ENCODE results near the gene EXD2. TPM values are rescaled to one million over a fixed set of nuclear protein-coding genes. Genes with fewer than 3 reads are reported as not detected.
A peak's percentile ranks its signal among the peaks of the same experiment; 100 is the strongest.

EXD2 gene
- total and polyA plus RNA-seq, 2 of the 13 experiments (the other 11 are each of a cell fraction or from before 2014, with no cell fraction given), result 9.5 to 15.1 TPM

DNA sequence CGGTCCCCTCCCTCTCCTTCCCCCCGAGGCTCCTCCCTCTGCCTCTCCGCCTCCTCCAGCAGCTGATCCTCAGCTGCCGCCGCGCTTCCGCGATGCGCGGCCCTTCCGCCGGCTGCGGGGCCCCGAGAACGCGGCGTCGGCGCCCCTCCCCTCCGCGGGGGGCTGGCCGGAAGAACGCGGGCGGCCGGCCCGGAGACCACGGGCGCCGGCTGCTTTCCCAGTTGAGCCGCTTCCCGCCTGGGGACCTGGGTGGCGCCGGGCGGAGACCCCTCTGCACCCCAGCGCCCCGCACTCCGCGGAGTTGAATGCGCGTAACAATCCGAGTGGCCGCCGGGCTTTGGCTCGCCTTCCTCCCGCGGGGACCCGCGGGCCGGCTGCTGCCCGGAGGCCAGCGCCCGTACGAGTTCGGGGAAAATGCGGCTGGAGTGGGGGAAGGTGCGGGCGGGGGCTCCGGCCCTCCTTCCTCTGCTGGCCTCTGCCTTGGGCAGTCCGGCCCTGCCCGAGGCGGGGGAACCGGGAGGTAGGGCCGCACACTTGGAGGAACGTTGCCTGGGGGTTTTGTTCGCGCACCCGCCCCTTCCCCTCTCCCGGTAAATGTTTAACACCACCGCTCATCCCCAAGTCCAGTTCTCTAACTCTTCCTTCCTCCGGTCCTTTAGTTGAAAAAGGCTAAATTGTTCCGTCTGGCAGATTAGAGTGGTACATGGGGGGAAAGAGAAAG is 38.0 kb upstream of the EXD2 start (continued):
- TF ChIP-seq MAFK (conservative IDR thresholded peaks at IDR 0.05 in 1 of 2, IDR thresholded peaks at IDR 0.05 in 1 of 2; ENCODE audit: low read length in 2 of 2) (no peak), MXD4 (CRISPR knock-in tag; IDR thresholded peaks at IDR 0.05) (0 out of 2 replicates have a peak, but pooled peaks have one; percentile 16), ZNF737 (CRISPR knock-in tag; IDR thresholded peaks at IDR 0.05; ENCODE audit: borderline replicate concordance) (no peak), CBFB (CRISPR knock-in tag; IDR thresholded peaks at IDR 0.05) (peak; percentile 6; the same call in 1 of the 2 replicates), MXI1 (IDR thresholded peaks at IDR 0.05; ENCODE audit: borderline replicate concordance, low read depth, low read length) (peak; percentile 66; the same call in 1 of the 3 replicates), STAG1 (CRISPR knock-in tag; IDR thresholded peaks at IDR 0.05) (no peak), ZNF235 (CRISPR knock-in tag; IDR thresholded peaks at IDR 0.05; ENCODE audit: borderline replicate concordance) (no peak), HDAC2 (CRISPR knock-in tag; IDR thresholded peaks at IDR 0.05) (peak; percentile 36; the same call in 1 of the 2 replicates), HOXA9 (CRISPR knock-in tag; IDR thresholded peaks at IDR 0.05; ENCODE audit: borderline replicate concordance) (no peak), RFX5 (IDR thresholded peaks at IDR 0.05; ENCODE audit: low read depth, low read length) (no peak), ZNF253 (CRISPR knock-in tag; IDR thresholded peaks at IDR 0.05; ENCODE audit: borderline replicate concordance) (no peak), U2AF2 (IDR thresholded peaks at IDR 0.05; ENCODE audit: low read depth, low read length) (no peak), GLI4 (CRISPR knock-in tag; IDR thresholded peaks at IDR 0.05; ENCODE audit: borderline replicate concordance) (0 out of 2 replicates have a peak, but pooled peaks have one; percentile 36), ZNF547 (CRISPR knock-in tag; IDR thresholded peaks at IDR 0.05) (peak; percentile 83; the same call in 1 of the 2 replicates), NBN (conservative IDR thresholded peaks at IDR 0.05) (no peak), ZNF567 (CRISPR knock-in tag; IDR thresholded peaks at IDR 0.05; ENCODE audit: borderline replicate concordance) (no peak)
- TF ChIP-seq, protein P1, sequence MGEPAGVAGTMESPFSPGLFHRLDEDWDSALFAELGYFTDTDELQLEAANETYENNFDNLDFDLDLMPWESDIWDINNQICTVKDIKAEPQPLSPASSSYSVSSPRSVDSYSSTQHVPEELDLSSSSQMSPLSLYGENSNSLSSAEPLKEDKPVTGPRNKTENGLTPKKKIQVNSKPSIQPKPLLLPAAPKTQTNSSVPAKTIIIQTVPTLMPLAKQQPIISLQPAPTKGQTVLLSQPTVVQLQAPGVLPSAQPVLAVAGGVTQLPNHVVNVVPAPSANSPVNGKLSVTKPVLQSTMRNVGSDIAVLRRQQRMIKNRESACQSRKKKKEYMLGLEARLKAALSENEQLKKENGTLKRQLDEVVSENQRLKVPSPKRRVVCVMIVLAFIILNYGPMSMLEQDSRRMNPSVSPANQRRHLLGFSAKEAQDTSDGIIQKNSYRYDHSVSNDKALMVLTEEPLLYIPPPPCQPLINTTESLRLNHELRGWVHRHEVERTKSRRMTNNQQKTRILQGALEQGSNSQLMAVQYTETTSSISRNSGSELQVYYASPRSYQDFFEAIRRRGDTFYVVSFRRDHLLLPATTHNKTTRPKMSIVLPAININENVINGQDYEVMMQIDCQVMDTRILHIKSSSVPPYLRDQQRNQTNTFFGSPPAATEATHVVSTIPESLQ (CRISPR knock-in tag; conservative IDR thresholded peaks at IDR 0.05), result no peak
- TF ChIP-seq, protein P2, sequence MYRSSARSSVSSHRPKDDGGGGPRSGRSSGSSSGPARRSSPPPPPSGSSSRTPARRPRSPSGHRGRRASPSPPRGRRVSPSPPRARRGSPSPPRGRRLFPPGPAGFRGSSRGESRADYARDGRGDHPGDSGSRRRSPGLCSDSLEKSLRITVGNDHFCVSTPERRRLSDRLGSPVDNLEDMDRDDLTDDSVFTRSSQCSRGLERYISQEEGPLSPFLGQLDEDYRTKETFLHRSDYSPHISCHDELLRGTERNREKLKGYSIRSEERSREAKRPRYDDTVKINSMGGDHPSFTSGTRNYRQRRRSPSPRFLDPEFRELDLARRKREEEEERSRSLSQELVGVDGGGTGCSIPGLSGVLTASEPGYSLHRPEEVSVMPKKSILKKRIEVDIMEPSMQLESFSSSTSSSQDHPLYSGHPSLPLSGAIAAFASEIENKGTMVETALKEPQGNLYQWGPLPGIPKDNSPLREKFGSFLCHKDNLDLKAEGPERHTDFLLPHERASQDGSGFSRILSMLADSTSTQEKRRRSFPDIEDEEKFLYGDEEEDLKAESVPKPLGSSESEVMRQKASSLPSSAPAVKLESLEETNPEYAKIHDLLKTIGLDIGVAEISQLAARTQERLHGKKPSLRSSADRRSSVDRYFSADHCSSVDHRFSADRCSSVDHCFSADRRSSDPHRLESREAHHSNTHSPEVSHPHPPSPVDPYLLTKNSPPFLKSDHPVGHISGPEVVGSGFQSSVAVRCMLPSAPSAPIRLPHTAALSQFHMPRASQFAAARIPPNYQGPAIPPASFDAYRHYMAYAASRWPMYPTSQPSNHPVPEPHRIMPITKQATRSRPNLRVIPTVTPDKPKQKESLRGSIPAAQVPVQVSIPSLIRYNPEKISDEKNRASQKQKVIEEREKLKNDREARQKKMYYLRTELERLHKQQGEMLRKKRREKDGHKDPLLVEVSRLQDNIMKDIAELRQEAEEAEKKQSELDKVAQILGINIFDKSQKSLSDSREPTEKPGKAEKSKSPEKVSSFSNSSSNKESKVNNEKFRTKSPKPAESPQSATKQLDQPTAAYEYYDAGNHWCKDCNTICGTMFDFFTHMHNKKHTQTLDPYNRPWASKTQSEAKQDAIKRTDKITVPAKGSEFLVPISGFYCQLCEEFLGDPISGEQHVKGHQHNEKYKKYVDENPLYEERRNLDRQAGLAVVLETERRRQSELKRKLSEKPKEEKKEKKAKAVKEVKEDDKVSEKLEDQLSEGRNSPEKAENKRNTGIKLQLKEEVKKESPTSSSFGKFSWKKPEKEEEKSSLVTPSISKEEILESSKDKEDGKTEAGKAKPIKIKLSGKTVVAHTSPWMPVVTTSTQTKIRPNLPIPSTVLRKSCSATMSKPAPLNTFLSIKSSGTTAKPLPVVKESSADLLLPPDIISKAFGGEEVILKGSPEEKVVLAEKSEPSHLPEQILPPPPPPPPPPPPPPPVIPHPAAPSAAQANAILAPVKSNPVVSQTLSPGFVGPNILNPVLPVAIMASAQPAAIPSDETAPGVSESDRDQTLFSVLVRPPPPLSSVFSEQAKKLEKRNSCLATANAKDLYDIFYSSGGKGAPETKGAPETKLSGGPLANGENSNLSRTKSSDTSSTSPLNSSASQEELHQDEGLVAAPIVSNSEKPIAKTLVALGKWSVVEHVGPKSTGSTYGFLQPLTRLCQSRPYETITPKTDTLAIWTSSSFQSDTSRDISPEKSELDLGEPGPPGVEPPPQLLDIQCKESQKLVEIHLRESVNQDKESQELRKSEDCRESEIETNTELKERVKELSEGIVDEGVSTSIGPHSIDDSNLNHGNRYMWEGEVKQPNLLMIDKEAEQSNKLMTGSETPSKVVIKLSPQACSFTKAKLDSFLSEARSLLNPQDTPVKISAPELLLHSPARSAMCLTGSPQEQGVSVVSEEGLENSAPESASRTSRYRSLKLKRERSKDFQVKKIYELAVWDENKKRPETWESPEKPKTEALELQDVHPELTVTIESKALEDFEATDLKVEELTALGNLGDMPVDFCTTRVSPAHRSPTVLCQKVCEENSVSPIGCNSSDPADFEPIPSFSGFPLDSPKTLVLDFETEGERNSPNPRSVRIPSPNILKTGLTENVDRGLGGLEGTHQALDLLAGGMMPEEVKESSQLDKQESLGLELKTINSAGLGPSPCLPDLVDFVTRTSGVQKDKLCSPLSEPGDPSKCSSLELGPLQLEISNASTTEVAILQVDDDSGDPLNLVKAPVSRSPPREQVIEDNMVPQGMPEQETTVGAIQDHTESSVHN (CRISPR knock-in tag; IDR thresholded peaks at IDR 0.05), result no peak
- TF ChIP-seq, protein P3, sequence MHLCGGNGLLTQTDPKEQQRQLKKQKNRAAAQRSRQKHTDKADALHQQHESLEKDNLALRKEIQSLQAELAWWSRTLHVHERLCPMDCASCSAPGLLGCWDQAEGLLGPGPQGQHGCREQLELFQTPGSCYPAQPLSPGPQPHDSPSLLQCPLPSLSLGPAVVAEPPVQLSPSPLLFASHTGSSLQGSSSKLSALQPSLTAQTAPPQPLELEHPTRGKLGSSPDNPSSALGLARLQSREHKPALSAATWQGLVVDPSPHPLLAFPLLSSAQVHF (CRISPR knock-in tag; IDR thresholded peaks at IDR 0.05), result no peak

All from HepG2 (cell line).